HUES6 (cell line): ENCODE data around the gene TTC13.
"Not testable (repeated sequence)": the region's sequence is repeated elsewhere in the genome, so short reads cannot be mapped to it uniquely, and the experiment has no call there.

Experiments used
- H3K27ac ChIP-seq: 2 replicates; pipeline ENCODE4 v1.7.0; 2013; ENCODE audit warnings: low read depth, mild to moderate bottlenecking, low read length, inconsistent platforms
- H3K27me3 ChIP-seq: 2 replicates; pipeline ENCODE4 v1.6.1; 2013; ENCODE audit warnings: low read length; ENCODE audit not compliant: control insufficient read depth, insufficient read depth
- H3K36me3 ChIP-seq: 2 replicates; pipeline ENCODE4 v1.6.1; 2013; ENCODE audit warnings: low read length; ENCODE audit not compliant: control insufficient read depth, insufficient read depth
- H3K4me1 ChIP-seq: 2 replicates; pipeline ENCODE4 v1.6.1; 2013; ENCODE audit warnings: low read length; ENCODE audit not compliant: control insufficient read depth, insufficient read depth
- H3K4me3 ChIP-seq: 2 replicates; pipeline ENCODE4 v1.5.1; 2013; ENCODE audit warnings: low read depth, low read length
- H3K9ac ChIP-seq: one replicate; pipeline ENCODE4 v1.6.1; 2013; ENCODE audit warnings: mild to moderate bottlenecking, low read length
- H3K9me3 ChIP-seq: 2 replicates; pipeline ENCODE4 v1.6.1; 2013; ENCODE audit warnings: low read depth, low read length; ENCODE audit not compliant: control insufficient read depth, insufficient read depth

Gene TTC13

DNA sequence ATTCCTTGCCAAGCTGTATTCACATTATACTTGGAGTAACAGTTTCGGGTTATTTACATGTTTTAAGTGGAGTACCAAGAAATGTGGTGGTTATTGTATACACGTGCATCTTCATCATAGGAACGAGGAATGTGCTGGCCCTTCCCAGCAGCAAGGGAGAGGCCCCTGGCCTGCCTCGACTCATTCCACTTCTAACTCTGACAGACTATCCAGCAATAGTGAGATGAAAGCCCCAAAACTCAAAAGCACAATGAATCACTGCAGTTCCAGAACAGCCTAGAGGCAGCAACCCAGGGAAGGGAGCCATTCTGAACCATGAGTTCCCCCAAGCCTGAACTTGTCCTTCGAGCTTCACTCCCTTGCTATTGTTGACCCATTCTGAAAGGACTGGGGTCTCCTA lies 38.3 kb upstream of the TTC13 start:
- no peak overlapping the region for H3K4me3 ChIP-seq
- H3K4me1 ChIP-seq: peaks cover 25% of the 10 kb centered on the region
- no peaks in the 10 kb centered on the region for H3K9me3 ChIP-seq
- no peak overlapping the region for H3K9ac ChIP-seq
- peaks cover 5% of the 10 kb centered on the region; the same call in 1 of the 2 replicates for H3K36me3 ChIP-seq
- H3K27ac ChIP-seq: no peak overlapping the region
- peaks cover 27% of the 10 kb centered on the region for H3K27me3 ChIP-seq

- peaks cover 5% of the 10 kb centered on the region; the same call in 1 of the 2 replicates for H3K36me3 ChIP-seq
- H3K4me3 ChIP-seq: no peak overlapping the region
- H3K4me1 ChIP-seq: peaks cover 17% of the 10 kb centered on the region
- peaks cover 28% of the 10 kb centered on the region for H3K27me3 ChIP-seq
- H3K27ac ChIP-seq: no peak overlapping the region
- 0 out of 2 replicates have a peak, but pooled peaks cover 3% of the 10 kb centered on the region for H3K9me3 ChIP-seq
- no peak overlapping the region for H3K9ac ChIP-seq
Observed at GRCh38 chr1:231016234-231016633, 37.6 kb upstream of the TTC13 start.

- Histone ChIP-seq H3K4me1 (no peaks in the 10 kb centered on the region), H3K9me3 (peaks cover 5% of the 10 kb centered on the region; the same call in 1 of the 2 replicates), H3K9ac (no peak overlapping the region), H3K27ac (no peak overlapping the region), H3K36me3 (no peaks in the 10 kb centered on the region; the same call in 1 of the 2 replicates), H3K27me3 (peaks cover 19% of the 10 kb centered on the region), H3K4me3 (no peak overlapping the region)
Observed at GRCh38 chr1:231013391-231014015, 34.8 kb upstream of the TTC13 start.

GRCh38 chr1:231011963-231012362 lies 33.3 kb upstream of the TTC13 start:
- Histone ChIP-seq H3K9me3 (peaks cover 11% of the 10 kb centered on the region; the same call in 1 of the 2 replicates), H3K4me3 (no peak overlapping the region), H3K4me1 (no peaks in the 10 kb centered on the region), H3K9ac (no peak overlapping the region), H3K27me3 (peaks cover 19% of the 10 kb centered on the region), H3K27ac (no peak overlapping the region), H3K36me3 (no peaks in the 10 kb centered on the region; the same call in 1 of the 2 replicates)

- Histone ChIP-seq H3K36me3 (no peaks in the 10 kb centered on the region; the same call in 1 of the 2 replicates), H3K4me1 (no peaks in the 10 kb centered on the region), H3K9me3 (peaks cover 13% of the 10 kb centered on the region; the same call in 1 of the 2 replicates), H3K9ac (no peak overlapping the region), H3K27ac (no peak overlapping the region), H3K4me3 (no peak overlapping the region), H3K27me3 (peaks cover 19% of the 10 kb centered on the region)
Observed at GRCh38 chr1:231011360-231011759, 32.7 kb upstream of the TTC13 start.

- H3K9ac ChIP-seq, H3K27ac ChIP-seq, H3K4me3 ChIP-seq, H3K27me3 ChIP-seq, H3K4me1 ChIP-seq, H3K36me3 ChIP-seq: not testable (repeated sequence)
- H3K9me3 ChIP-seq: peaks cover 14% of the 10 kb centered on the region; the same call in 1 of the 2 replicates
Observed at GRCh38 chr1:231007535-231007934, 28.9 kb upstream of the TTC13 start.

- Histone ChIP-seq H3K27ac (no peak overlapping the region), H3K4me1 (no peaks in the 10 kb centered on the region), H3K4me3 (no peak overlapping the region), H3K36me3 (peaks cover 39% of the 10 kb centered on the region), H3K9me3 (peaks cover 2% of the 10 kb centered on the region; the same call in 1 of the 2 replicates), H3K9ac (no peak overlapping the region), H3K27me3 (no peaks in the 10 kb centered on the region)
Observed at GRCh38 chr1:231001892-231002291, 23.2 kb upstream of the TTC13 start.

DNA sequence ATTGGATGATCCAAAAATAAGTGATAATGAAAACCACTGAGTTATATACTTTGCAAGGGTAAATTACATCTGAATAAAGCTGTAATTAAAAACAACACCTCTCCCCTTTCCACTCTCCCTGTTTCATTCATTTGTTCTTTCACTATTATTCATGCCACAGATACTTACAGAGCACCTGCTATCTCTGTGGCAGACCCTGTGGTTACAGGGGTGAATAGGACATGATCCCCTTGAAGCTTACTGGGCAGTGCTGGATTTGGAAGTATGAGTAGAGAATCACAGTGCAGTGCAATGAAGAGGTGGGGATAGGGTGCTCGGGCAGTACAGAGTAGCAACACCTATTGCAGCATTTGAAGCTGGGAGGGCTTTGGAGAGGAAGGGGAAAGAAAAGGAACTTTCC lies 22.0 kb upstream of the TTC13 start:
- no peak overlapping the region for H3K4me3 ChIP-seq
- no peaks in the 10 kb centered on the region; the same call in 1 of the 2 replicates for H3K9me3 ChIP-seq
- peaks cover 44% of the 10 kb centered on the region for H3K36me3 ChIP-seq
- H3K4me1 ChIP-seq: no peaks in the 10 kb centered on the region
- no peak overlapping the region for H3K9ac ChIP-seq
- no peak overlapping the region for H3K27ac ChIP-seq
- H3K27me3 ChIP-seq: no peaks in the 10 kb centered on the region

GRCh38 chr1:231000201-231000600 lies 21.5 kb upstream of the TTC13 start:
- Histone ChIP-seq H3K9me3 (no peaks in the 10 kb centered on the region; the same call in 1 of the 2 replicates), H3K27me3 (no peaks in the 10 kb centered on the region), H3K4me1 (no peaks in the 10 kb centered on the region), H3K9ac (no peak overlapping the region), H3K36me3 (peaks cover 44% of the 10 kb centered on the region), H3K27ac (no peak overlapping the region), H3K4me3 (no peak overlapping the region)

GRCh38 chr1:230994860-230995259 lies 16.2 kb upstream of the TTC13 start:
- Histone ChIP-seq H3K27me3 (no peaks in the 10 kb centered on the region), H3K4me3 (no peak overlapping the region), H3K27ac (no peak overlapping the region), H3K36me3 (peaks cover 37% of the 10 kb centered on the region), H3K4me1 (no peaks in the 10 kb centered on the region), H3K9me3 (no peaks in the 10 kb centered on the region), H3K9ac (no peak overlapping the region)

- Histone ChIP-seq H3K4me1 (no peaks in the 10 kb centered on the region), H3K27ac (no peak overlapping the region), H3K27me3 (peaks cover 7% of the 10 kb centered on the region), H3K9me3 (no peaks in the 10 kb centered on the region), H3K36me3 (peaks cover 11% of the 10 kb centered on the region; the same call in 1 of the 2 replicates), H3K9ac (no peak overlapping the region), H3K4me3 (no peak overlapping the region)
Observed at GRCh38 chr1:230992100-230992774, 13.6 kb upstream of the TTC13 start.
